HT1080 (cell line): ENCODE measurements around the gene S100PBP. TPM values are rescaled to one million over a fixed set of nuclear protein-coding genes. Genes with fewer than 3 reads are reported as not detected.

Experiments
- DNase-seq: peaks from one replicate; pipeline ENCODE4 v3.0.0-alpha.2; 2015; ENCODE audit warnings: low read depth
- polyA plus RNA-seq, 2 experiments: library from polyadenylated mRNA; depleted of rRNA; stranded (reverse); fragments of >200 nt; gene quantifications; 2 replicates each; pipeline ENCODE4 v1.2.3, GENCODE V29; 2015
- total RNA-seq: library from RNA; depleted of rRNA; stranded (reverse); fragments of >200 nt; shearing (Covaris generic); gene quantifications from 2 replicates; pipeline ENCODE4 v1.2.3, GENCODE V29; 2014; rRNA removed

S100PBP gene
- 16.8 TPM in 2 replicates for total RNA-seq
- 16.4 and 18.4 TPM in 2 replicates for polyA plus RNA-seq (2015; cell fraction: cytosol; rRNA removed)
- 53.0 and 72.8 TPM in 2 replicates for polyA plus RNA-seq (2015; cell fraction: nucleus; rRNA removed)

DNA sequence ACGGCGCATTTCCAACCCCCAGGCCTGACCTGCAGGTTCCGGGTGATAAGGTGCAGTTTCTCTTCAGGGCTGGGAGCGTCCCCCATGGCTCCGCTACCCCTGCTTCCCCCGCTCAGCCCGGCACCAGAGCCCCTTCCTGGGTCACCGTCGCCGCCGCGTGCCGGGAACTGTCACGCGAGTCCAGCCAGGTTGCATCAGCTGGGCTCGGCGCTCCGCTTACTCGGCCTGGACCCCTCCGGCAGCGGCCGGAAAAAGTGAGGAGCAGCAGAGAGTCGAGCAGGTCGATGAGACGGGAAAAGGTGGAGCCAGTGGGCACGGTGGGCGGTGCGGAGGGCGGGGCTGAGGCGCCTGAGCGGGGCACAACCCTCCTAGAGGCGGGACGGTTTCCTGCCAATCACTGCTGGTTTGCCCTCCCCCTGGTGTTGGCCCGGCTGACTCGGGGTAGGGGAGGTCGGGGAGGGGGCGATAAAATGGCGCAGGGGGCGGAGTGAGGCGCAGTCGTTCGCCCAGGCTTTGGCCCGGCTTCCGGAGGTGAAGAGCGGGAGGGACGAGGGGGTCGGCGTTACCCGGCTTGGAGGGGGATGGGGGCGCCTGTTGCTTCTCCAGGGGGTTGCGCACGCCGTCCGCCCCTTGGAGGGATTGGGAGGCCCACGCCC, at the start of gene S100PBP, which contains the start of gene YARS1:
Gene S100PBP, plus strand, starts transcription at position 495 of the 656 bp plus-strand sequence. CDS start 8,447 bp downstream, outside the sequence.
Gene YARS1, minus strand, starts transcription at position 200 of the 656 bp plus-strand sequence. Its CDS starts 114 bp downstream, at position 86.
- DNase-seq: peak; percentile 98

GRCh38 chr1:32768110-32768850, 49.2 kb upstream of the S100PBP start:
- DNase-seq: no peak

GRCh38 chr1:32769524-32770220, 47.8 kb upstream of the S100PBP start:
- DNase-seq: peak; percentile 69

DNA sequence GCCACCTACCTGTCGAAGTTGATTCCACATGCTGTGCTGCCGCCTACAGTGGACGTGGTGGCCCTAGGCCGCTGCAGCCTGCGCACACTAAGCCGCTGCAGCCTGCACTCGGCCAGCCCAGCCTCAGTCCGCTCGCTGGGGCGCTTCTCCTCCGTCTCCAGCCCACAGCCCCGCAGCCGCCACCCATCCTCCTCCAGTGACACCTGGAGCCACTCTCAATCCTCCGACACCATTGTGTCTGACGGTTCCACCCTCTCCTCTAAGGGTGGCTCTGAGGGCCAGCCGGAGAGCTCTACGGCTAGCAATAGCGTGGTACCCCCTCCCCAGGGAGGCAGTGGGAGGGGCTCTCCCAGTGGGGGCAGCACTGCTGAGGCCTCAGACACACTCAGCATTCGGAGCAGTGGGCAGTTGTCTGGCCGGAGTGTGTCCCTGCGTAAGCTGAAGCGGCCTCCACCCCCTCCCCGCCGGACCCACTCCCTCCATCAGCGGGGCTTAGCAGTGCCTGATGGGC, 47.2 kb upstream of the S100PBP start:
- no peak for DNase-seq

GRCh38 chr1:32770741-32771548, 46.5 kb upstream of the S100PBP start:
- no peak for DNase-seq

DNA sequence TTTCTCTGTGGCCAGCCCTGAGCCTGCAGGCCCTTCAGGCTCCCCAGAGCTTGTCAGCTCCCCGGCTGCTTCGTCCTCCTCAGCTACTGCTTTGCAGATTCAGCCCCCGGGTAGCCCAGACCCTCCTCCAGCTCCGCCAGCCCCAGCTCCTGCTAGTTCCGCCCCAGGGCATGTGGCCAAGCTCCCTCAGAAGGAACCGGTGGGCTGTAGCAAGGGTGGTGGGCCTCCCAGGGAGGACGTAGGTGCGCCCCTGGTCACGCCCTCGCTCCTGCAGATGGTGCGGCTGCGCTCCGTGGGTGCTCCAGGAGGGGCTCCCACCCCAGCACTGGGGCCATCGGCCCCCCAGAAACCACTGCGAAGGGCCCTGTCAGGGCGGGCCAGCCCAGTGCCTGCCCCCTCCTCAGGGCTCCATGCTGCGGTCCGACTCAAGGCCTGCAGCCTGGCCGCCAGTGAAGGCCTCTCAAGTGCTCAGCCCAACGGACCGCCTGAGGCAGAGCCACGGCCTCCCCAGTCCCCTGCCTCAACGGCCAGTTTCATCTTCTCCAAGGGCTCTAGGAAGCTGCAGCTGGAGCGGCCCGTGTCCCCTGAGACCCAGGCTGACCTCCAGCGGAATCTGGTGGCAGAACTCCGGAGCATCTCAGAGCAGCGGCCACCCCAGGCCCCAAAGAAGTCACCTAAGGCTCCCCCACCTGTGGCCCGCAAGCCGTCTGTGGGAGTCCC, 45.7 kb upstream of the S100PBP start:
- DNase-seq: no peak

GRCh38 chr1:32772281-32773017, 45.0 kb upstream of the S100PBP start:
- no peak for DNase-seq

DNA sequence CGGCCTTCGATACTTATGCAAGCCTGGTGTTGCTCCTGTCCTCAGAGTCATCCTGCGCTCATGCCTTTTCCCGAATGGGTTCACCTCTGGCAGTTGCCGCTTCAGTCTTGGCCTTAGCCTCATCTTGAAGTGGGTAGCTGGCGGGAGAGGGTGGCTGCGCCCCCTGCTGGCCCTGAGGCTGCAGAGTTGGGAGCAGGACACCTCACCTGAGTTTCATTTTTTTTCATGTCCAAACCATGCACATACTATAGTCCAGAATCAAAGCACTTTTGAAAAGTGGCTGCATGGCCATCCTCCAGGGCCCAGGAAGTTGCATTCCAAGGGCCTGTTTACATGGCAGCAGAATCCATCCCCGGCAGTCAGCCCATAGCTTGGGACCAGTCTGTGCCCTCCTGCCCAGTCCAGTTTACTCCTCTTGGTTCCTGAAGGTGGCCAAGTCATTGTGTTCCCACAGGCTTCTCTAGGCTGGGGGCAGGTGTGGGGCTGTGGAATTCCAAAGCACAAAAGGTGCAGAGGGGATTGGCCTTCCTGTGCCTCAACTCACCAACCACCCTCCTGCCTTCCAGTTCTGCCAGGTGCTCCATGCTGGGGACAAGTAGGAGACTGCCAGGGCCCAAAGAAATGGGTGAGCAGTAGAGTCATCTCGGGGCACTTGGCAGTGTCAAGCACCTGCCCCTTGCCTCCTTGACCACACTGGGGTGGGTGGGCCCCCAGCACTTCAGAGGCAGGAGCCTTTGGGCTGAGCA, 44.3 kb upstream of the S100PBP start:
- peak; percentile 76 for DNase-seq

DNA sequence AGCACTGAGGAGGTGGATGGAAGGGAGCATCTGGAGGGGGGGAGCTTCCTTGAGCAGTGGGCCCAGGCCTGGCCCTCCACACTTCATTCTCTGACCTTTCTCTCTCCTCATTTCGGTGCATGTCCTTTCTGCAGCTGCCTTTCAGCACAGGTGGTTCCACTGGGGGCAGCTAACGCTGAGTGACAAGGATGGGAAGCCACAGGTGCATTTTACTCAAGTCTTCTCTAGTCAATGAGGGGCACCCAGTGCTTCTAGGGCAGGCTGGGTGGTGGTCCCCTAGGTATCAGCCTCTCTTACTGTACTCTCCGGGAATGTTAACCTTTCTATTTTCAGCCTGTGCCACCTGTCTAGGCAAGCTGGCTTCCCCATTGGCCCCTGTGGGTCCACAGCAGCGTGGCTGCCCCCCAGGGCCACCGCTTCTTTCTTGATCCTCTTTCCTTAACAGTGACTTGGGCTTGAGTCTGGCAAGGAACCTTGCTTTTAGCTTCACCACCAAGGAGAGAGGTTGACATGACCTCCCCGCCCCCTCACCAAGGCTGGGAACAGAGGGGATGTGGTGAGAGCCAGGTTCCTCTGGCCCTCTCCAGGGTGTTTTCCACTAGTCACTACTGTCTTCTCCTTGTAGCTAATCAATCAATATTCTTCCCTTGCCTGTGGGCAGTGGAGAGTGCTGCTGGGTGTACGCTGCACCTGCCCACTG, 43.5 kb upstream of the S100PBP start:
- no peak for DNase-seq

DNA sequence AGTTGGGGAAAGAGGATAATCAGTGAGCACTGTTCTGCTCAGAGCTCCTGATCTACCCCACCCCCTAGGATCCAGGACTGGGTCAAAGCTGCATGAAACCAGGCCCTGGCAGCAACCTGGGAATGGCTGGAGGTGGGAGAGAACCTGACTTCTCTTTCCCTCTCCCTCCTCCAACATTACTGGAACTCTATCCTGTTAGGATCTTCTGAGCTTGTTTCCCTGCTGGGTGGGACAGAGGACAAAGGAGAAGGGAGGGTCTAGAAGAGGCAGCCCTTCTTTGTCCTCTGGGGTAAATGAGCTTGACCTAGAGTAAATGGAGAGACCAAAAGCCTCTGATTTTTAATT, 43.0 kb upstream of the S100PBP start:
- no peak for DNase-seq

DNA sequence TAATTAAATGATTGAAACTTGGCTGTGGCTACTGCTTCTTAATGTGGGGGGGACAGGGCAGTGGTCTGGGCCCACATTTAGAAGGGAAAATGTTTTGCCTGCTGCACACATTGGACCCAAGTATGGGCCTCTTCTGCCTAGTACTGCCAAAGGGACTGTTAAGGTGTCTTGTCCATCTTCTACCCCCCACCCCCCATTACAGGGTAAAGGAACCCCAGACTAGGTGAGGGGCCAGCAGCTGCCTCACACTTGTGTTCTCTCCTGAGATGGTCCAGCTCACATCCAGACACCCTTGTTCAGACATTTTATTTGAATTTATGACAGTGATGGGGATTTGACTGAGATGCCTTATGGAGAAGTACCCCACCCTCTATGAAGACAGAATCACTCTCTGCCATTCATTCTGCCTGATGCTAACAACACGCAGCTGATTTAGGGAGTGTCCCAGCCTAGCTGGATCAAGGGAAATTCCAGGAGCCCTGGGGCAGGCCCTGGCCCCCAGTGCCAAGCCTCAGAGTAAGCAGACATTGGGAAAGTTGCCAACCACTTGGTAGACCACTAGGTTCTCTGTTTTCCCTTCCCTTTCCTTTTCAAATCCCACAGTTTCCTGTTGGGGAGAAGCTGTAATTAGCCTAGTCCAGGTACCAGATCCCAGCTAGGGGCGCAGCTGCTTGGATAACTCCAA, 42.4 kb upstream of the S100PBP start:
- peak; percentile 86 for DNase-seq

GRCh38 chr1:32775640-32776337, 41.7 kb upstream of the S100PBP start:
- DNase-seq: peak; percentile 48

GRCh38 chr1:32779242-32779641, 38.2 kb upstream of the S100PBP start:
- DNase-seq: no peak

DNA sequence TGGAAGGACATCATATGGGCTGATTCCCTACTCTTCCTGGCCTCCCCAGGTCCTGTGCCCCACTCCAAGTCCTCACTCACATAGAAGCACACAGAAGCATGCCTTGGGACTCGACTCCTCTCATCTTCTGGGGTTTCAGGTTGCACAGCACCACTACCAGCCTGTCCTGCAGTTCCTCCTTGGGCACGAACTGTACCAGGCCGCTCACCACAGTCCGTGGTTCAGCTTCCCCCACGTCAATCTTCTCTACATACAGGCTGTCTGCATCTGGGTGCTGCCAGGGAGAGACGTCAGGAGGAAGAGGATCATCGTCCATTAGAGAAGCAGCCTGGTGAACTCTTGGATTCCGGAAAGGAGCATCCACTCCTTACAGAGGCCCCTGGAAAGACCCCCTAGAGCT, 37.4 kb upstream of the S100PBP start:
- DNase-seq: no peak

DNA sequence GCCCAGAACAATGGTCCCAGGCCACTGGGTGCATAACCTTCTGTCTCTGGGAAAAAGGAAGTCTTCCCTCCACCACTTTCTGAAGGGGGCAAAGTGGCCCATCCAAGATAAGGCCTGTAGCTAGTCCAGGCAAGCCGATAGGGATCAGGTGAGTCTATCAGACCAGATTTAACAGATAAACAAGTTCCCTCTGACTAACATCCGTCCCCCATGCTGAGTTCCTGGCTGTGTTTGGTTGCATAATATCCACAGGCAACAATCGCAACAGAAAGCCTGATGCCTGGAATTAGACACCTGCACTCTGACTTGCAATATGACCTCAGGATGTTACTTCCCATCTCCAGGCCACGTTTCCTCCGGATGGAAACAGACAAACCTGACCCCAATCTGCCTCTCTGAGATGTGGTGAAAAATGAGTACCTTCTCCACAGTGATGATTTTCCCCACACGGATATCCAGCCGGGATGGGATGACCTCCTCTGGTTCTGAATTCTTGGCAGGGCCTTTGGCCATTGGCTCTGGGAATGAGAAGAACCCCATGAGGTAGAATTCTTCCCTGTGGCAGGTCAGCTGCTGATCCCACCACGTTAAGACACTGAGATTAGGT, 36.7 kb upstream of the S100PBP start:
- no peak for DNase-seq

- peak; percentile 58 for DNase-seq
Observed at GRCh38 chr1:32782086-32782485, 35.4 kb upstream of the S100PBP start.
